ENCODE measurements around the gene HINT3.
"Not testable (repeated sequence)": the region's sequence is repeated elsewhere in the genome, so short reads cannot be mapped to it uniquely, and the experiment has no call there.

DNA sequence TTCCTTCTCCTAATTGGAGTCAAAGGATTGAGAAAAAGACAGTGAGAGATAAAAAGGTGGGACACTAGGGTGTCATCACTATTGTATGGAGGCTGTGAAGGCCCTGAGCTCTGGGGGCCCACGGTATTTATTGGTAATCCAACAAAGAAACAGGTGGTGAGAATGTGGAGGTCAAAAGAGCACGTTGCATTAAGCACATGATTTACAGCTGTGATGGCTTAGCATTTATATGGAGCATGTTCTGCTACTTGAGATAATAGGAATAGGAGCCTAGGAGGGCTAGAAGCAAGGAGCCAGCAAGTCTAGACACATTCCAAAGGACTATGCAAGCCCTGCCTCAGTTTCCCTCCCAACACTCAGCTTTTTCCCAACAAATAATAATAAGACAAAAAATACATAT, 44.1 kb upstream of the HINT3 start:
- TF ChIP-seq POLR2A (IDR thresholded peaks at IDR 0.05): not testable (repeated sequence)
- TF ChIP-seq, protein P1, sequence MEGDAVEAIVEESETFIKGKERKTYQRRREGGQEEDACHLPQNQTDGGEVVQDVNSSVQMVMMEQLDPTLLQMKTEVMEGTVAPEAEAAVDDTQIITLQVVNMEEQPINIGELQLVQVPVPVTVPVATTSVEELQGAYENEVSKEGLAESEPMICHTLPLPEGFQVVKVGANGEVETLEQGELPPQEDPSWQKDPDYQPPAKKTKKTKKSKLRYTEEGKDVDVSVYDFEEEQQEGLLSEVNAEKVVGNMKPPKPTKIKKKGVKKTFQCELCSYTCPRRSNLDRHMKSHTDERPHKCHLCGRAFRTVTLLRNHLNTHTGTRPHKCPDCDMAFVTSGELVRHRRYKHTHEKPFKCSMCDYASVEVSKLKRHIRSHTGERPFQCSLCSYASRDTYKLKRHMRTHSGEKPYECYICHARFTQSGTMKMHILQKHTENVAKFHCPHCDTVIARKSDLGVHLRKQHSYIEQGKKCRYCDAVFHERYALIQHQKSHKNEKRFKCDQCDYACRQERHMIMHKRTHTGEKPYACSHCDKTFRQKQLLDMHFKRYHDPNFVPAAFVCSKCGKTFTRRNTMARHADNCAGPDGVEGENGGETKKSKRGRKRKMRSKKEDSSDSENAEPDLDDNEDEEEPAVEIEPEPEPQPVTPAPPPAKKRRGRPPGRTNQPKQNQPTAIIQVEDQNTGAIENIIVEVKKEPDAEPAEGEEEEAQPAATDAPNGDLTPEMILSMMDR (IDR thresholded peaks at IDR 0.05): not testable (repeated sequence)
